RPMI7951 (cell line): ENCODE measurements around the gene FGD2. TPM values are rescaled to one million over a fixed set of nuclear protein-coding genes. Genes with fewer than 3 reads are reported as not detected.

Source experiments
- DNase-seq: peaks from one replicate; pipeline ENCODE4 v3.0.0-alpha.2; 2012; ENCODE audit warnings: low read depth
- total RNA-seq: library from RNA; depleted of rRNA; stranded (reverse); fragments of >200 nt; shearing (Covaris generic); gene quantifications from 2 replicates; pipeline ENCODE4 v1.2.3, GENCODE V29; 2014

FGD2 gene
- total RNA-seq, 1 experiment from 2014 or later: not detected

DNA sequence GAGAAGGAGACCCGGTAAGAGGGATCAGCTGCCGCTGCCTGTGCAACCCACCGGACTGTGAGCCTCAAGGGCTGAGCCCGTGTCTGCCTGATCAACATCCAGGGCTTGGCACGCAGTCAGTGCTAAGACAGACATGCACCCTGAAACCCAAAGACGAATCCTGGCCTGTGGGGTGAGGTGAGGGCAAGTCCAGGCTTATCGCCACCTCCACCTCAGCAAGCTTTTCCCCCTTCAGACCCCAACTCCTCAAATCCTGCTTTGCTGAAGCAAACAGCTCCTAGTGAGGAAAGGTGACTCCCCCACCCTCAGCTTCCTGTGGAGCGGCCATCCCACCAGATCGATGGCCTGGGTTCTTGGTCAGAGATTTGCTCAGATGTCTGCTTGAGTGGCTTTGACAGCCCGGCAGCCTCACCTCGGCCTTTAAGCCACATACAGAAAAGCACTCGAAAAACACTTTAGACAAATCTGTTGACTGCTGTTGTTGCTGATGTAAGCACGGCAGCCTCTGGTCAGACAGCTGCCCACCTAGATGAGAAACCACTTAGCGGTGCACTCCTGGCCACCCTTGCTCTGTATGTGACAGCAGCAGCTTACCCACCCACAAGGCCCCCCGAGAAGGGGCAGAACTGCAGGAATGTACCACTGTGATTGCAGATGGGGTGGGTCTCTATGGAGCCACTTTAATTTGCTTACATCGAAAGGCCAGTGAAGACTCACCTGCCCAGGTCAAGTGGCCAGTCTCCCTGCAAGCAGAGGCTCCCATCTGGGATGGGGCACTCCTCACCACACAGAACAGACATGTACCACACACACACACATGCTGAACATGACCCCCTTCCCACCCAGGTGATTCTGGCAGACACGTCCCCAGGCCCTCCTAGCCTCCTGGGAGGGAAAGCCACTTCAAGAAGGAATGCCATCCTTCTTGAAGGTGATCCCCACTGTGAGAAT lies 34.3 kb upstream of the FGD2 start:
- no peak for DNase-seq

DNA sequence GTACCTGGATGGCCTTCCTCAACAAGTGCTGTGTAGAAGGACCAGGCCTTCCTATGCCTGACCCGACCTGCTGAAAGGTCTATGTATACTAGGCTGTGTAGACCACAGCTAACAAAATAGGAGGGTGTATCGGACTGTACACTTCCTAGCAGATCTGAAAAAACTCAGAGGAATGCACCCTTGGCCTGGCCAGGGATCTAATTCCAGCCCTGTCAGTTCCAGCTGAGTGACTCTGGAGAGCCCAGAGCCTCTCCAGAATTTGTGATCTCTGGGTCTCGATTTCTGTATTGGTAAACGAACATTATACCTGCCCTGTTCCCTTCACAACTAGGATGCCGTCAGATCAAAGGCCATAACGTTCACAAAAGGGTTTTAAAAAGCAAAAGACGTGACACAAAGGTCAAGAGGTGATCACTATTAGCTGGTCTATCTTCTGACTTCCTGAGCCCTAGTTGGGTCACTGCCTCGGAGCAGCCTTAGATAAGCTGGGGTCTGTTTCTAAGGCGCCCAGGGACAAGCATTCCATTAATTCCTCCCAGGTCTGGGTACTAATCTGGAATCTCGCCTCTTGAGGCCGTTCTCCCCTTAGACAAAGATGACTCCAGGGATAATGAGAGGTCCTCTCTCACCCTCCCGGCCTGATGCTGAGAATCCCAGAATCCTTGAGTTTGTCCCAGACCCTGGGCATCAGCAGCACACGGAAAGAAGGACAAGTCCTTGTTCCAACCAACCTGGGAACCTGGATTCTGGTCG lies 33.4 kb upstream of the FGD2 start:
- DNase-seq: no peak

GRCh38 chr6:36973190-36973589 lies 32.3 kb upstream of the FGD2 start:
- no peak for DNase-seq

DNA sequence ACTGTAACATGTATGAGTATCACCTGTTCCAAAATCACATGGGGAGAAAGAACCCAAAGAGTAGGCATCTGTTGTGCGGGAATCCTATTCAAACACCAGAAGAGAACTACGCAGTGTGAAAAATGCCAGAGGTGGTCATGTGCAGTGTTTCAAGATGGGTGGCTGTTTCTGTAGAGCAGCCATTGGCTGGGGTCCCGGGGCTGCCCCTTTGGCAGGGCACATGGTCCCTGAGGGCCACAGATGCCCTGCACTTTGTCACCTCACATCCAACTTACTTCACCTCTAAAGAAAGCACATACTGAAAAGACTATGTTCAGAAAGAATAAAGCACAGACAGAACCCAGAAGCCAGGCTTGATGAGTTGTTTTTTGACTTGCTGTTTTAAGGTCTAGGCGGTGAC lies 31.8 kb upstream of the FGD2 start:
- no peak for DNase-seq

DNA sequence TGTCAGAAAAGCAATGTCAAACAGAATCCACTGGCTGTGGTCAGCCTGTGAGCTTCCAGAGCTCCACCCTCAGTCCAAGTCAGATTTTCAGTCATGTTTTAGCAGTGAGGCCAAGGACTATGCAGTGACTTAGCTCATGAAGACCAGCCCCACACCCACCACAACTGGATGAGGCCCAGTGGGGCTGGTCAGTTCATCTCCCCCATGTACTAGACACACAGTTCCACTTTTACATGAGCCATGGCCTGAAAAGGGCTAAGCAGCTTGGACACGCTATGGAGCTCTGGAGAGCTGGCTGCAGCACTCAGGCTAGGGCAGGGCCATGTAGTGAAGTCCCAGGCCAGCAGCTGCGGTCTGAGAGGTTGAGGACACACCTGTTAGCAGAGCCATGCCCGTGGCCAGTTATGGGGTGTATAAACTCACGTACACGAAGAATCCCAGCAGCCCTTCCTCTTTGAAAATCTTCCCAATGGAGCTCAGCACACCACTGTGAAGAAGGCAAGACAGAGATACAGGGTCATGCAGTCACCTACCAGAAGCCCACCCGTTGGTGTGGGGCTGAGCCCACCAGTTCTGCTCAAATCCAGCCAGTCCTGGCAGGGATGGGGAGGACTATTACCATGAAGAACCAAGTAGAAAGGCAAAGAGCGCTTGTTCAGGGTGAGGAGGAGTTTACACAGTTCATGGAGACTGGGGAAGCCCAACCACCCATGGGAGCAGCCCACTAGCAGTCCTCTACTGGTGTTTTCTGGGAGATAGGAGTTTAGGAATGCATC lies 30.0 kb upstream of the FGD2 start:
- DNase-seq: no peak

DNA sequence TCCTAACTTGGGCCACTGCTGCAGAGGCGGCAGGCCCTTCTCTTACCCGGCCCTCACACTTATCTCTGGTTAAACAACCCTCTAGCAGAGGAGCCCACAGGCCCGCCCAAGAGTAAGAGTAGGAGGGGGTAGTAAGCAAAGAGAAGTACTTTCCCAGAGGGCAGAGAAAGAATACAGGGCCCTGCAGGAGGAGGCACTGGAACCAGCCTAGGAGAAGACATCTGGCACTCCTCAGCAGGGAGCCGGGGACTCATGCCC lies 29.5 kb upstream of the FGD2 start:
- DNase-seq: no peak

DNA sequence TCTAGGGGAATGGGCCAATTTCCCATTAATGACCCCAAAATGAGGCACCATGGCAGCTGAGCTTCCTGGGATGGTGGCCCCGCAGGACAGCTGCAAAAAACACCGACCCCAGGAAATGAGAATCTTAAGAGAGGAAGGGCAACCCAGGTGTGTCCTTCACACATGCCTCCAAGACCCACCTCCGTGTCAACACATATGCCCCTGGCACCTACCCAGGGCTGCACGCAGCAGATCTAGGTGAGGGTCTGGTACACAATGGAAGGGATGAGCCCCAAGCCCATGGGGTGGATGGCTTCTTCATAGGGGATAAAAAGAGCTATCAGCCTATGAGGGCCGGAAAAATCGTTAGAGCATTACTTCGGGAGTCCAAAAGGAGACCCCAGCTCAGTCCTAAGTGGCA lies 28.9 kb upstream of the FGD2 start:
- DNase-seq: no peak

- no peak for DNase-seq
Observed at GRCh38 chr6:36976931-36977330, 28.5 kb upstream of the FGD2 start.

GRCh38 chr6:36977470-36977941 lies 27.9 kb upstream of the FGD2 start:
- no peak for DNase-seq

DNA sequence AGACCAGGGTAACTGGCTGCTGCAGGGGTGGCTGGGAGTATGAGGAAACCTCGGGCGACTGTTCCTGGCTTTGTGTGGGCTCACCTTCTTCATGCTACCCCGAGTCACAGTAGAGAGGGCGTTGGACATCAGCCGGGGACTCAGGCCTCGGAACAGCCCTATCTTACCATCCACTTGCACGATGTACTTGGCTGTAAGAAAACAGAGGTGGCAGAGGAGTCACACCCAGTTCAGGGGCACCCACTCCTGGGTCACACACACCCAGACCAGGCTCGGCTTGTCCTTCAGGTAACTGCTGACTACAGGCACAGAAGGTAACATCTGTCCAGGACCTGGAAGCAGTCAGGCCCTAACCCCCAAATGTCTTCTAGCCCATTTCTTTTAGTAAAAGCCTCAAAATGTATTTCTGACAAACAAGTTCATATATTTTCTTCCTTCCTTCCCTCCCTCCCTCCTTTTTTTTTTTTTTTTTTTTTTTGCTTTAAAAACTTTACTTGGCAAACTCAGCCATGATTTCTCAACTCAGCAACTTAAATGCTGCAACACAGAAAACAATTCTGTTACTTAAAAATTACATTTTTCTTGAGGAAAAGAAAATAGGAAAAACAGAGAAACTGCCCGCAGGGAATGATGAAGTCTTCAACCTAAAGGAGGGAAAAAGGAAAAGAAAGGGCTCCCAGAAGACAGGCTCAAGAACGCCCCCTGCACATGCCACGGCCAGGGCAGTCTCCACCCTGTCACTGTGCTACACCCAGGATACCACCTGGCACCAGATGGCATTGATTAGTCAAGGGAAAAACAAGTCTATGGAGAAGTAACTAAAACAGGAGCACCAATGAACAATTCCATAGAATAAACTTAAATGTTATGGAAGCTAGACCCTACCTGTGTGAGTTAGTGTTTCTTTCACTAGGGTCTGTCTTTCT lies 26.8 kb upstream of the FGD2 start:
- DNase-seq: no peak

DNA sequence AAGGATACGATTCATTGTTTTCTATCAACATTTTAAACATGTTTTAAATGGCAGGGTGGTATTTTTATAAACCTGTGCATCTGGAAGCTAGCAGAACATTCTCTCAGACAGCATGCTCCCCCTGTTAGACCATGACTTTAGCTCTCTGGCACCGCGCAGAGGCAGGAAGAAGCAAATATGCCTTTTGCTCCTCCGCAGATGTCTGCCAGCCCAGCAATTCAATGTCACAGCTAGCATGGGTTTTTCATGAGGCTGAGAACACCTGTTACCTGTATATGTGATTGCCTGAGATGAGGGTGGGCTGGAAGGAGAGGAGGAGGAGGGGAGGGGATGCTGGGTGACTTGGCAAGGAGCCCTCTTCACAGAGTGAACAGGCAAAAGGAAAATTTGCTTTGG lies 26.1 kb upstream of the FGD2 start:
- no peak for DNase-seq

GRCh38 chr6:36980129-36980528 lies 25.3 kb upstream of the FGD2 start:
- no peak for DNase-seq

DNA sequence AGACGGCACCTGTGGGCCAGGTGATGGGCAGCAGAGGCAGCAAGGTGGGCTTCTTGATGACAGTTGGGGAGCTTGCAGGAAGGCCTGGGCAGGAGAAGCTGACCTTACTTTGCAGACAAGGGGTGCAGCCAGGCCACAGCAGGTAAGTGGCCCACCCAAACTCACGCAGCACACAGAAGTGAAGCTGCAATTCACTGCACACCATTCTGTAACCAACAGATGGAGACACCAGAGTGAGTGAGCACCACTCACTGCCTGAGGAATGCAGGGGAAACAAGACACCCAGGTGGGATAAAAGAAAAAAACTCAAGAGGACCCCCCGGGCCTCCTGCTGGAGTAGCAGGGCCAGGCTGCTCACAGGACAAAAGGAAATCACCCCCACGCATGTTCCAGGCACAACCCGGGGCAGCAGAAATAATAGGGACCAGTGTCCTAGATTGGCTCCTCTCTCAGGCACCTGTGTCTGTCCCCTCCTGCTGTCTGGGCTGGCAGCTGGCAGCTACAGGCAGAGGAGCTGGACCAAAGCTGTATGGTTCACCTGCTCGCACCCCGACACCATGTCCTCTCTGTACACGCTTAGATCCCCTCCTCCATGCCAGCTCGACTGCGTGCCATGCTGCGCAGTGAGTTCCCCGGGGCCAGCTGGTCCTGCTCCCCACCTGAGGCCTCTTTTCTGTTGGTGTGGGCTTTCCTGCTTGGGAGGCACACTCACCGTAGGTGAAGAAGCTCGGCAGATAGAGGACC lies 24.4 kb upstream of the FGD2 start:
- DNase-seq: no peak

DNA sequence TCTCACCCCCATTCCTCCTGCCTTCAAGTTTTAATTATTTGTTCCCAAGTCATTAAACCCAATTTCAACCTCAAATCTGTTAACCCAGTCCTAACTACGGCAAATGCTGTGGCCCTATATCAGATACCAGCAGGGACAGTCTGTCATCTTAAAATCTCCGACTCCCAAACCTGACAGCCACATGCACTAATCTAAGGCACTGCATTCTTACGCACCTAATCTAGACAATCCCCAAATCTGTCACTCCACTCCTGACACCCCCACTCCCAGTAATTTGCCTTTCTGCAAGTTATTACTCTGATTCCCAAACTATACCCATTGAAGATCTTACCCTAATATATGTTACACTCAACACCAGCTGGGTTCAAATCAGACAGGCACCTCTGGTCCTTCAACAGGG lies 21.9 kb upstream of the FGD2 start:
- no peak for DNase-seq

DNA sequence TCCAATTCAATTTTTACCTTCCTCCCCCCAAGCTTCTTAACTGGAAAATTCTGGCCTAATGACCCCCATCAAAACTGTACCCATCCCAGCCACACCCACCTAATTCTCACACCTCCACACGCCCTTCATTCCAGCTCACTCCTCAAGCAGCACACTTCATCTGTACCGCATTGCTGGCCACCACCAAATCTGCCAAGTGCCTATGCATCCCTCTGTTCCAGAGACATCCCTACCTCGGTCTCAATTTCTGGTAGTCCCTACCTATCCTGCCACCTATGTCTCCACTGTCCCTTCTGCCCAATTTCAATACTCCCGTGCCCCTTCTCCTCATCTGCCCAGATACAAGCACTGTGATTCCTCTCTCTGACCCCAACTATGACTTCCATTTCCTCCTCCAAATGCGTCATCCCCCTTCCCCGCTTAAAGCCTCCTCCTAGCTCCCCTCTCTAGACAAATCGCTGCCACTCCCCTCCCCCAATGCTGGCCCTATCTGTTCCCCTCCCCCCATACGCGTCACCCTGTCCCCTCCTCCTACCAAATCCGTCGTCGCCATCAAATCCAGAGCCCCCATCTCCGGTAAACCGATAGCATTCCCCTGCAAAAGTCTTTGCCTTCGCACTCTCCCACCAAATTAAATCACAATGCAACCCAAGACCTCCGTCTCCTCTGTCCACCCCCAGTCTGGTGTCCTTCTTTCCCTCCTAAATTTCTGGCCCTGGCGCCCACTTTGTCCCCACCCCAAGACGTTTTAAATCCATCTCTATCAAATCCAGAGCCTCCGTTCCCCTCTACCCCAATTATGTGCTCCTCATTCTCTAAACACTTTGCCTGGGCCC lies 20.7 kb upstream of the FGD2 start:
- DNase-seq: peak; percentile 61

DNA sequence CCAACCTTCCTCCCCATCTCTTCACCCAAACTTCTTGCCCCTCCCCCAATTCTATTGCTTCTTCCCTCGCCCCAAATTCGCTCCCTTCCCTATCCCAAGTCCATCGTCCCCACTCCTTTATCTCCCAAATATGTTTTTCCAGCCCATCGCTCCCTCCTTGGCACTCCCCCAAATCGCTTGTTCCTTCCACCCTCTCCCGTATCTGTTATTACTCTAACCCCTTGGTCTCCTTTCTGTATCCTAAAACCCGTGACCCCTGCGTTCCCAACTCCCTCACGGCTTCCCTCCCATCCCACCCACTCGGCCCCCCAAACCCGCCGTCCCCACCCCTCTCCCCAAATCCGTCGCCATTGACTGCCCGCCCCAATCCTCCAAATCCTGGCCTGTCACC lies 20.0 kb upstream of the FGD2 start:
- no peak for DNase-seq

DNA sequence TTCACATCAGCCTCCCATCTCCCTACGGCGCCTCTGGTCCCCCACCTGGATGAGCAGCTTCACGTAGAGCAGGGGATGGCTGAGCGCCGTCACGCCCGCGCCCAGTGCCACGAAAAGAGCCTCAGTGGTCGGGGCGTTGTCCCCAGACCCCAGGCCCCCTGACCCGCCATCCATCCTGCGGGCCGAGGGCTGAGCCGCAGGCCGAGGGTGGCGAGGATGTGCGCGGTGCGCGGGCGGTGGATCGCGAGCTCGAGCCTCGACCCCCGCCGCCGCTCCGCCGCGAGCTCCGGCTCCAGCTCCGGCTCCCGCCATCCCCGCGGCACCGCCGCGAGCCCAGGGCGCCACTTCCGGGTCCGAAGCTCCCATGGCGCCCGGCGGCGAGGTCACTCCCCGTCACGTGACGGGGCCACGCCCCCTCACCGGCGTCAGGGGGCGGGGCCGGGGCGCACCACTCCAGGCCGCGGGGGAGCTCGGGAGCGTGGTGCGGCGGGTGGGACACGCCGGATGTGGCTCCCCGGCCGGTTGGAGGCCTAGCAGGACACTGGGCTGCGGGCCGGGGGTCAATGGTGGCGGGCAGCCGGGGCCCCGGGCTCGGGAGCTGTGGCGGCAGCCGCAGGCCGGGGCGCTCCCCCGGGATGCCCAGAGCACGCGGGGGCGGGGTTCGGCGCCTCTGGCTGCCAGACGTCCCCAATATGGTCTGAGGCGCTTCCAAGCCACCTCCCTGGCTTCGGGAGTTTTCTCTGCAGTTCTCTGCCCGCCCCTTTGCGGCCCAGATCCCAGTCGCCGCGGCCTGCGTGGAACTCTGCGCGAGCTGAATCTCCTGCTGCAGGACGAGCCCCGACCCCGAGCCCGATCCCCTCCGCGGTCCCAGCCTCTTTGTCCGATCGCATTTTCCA lies 19.4 kb upstream of the FGD2 start, which contains the start of gene MTCH1:
Gene MTCH1, minus strand, starts transcription at position 389 of the 896 bp plus-strand sequence. Its CDS starts 23 bp downstream, at position 366.
- DNase-seq: peak; percentile 91

DNA sequence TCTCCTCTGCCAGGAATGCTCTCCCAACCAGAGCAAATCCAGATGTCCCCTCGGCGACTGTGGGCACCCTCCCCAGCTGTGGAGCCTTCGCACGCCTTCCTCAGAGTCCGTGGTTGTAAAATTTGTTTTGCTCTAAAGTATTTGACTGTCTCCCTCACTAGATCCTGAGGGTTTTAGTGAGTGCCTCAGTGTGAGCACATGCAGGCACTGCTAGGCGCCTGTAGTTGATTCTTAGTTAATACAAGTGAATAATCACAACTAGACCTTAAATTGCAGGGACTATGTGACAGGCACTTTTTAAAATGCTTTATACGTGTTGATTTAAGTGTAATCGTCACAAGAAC lies 18.8 kb upstream of the FGD2 start:
- no peak for DNase-seq

DNA sequence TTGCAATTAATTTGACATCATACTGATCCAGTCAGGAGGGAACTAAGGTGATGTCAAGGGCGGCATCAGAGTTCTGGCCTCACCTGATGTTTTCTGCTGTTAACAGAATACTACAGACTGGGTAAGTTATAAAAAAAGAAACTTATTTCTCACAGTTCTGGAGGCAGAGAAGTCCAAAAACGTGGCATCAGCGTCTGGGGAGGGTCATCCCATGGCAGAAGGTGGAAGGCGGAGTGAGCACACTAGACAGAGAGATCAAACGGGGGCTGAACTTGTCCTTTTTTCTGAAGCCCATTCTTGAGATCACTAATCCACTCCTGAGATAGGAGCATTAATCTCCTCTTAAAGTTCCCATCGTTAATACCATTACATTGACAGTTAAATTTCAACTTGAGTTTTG lies 16.2 kb upstream of the FGD2 start:
- no peak for DNase-seq
